GM12874 (cell line): ENCODE data around the gene CACNG3.

Experiments used
- TF ChIP-seq, protein P1 (sequence below): IDR thresholded peaks from 2 replicates; pipeline ENCODE4 v1.5.1; 2011; ENCODE audit warnings: low read depth, mild to moderate bottlenecking, control low read depth, low read length, moderate library complexity; ENCODE audit not compliant: insufficient read depth

The CACNG3 gene

DNA sequence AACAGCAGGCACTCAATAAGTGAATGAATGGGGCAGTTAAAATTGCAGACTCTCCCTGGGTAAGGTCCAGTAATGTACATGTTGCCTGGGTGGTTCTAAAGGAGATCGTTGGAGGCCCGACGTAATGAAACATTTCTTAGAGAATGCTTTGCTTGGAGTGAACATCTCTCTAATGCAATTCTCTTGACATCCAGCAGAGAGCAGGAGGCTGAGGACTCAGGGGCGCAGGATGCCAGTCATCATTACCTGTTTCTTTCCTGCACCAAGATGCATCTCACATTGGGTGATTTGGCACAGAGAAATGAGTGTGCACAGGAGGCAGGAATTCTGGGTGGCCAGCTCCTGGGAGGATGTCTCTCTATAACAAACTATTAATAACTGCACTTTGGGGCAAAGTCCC, 152.9 kb downstream of the CACNG3 start:
- TF ChIP-seq, protein P1, sequence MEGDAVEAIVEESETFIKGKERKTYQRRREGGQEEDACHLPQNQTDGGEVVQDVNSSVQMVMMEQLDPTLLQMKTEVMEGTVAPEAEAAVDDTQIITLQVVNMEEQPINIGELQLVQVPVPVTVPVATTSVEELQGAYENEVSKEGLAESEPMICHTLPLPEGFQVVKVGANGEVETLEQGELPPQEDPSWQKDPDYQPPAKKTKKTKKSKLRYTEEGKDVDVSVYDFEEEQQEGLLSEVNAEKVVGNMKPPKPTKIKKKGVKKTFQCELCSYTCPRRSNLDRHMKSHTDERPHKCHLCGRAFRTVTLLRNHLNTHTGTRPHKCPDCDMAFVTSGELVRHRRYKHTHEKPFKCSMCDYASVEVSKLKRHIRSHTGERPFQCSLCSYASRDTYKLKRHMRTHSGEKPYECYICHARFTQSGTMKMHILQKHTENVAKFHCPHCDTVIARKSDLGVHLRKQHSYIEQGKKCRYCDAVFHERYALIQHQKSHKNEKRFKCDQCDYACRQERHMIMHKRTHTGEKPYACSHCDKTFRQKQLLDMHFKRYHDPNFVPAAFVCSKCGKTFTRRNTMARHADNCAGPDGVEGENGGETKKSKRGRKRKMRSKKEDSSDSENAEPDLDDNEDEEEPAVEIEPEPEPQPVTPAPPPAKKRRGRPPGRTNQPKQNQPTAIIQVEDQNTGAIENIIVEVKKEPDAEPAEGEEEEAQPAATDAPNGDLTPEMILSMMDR = peak; percentile 42; the same call in 1 of the 2 replicates
